Left lung (tissue), 14 donors: Measurements from ENCODE around the gene PTPRR. TPM values are rescaled to one million over a fixed set of nuclear protein-coding genes. Genes with fewer than 3 reads are reported as not detected.

Experiments used
- ATAC-seq: fragments of 200-7000 bp; cut with Tn5 transposase; one replicate; pipeline ENCODE4 v1.9.1; 2020; ENCODE audit warnings: moderate library complexity
- DNase-seq, 4 donors: peaks; one replicate each; pipeline ENCODE4 v3.0.0-alpha.2; 2013 to 2020
- H3K27ac ChIP-seq, 2 donors: fragments of 200-600 bp; sonication (generic) in 1 of 2; one replicate each; pipeline versions ENCODE4 v1.5.0 to v1.8.0; 2020 to 2021
- H3K27me3 ChIP-seq, 2 donors: fragments of 200-600 bp; sonication (generic) in 1 of 2; one replicate each; pipeline versions ENCODE4 v1.5.0 to v1.8.0; 2020 to 2021
- H3K36me3 ChIP-seq, 2 donors: fragments of 200-600 bp; sonication (generic) in 1 of 2; one replicate each; pipeline versions ENCODE4 v1.5.0 to v1.8.0; 2020 to 2021
- H3K4me1 ChIP-seq, 2 donors: fragments of 200-600 bp; one replicate each; pipeline ENCODE4 v1.8.0; 2021
- H3K4me3 ChIP-seq, 2 donors: fragments of 200-600 bp; sonication (generic) in 1 of 2; one replicate each; pipeline versions ENCODE4 v1.5.0 to v1.8.0; 2020 to 2021; ENCODE audit warnings: mild to moderate bottlenecking in 1 of 2
- H3K9me3 ChIP-seq, 2 donors: fragments of 200-600 bp; sonication (generic) in 1 of 2; one replicate each; pipeline versions ENCODE4 v1.5.0 to v1.8.0; 2020 to 2021
- CTCF ChIP-seq, 2 donors: fragments of 200-600 bp; sonication (generic) in 1 of 2; IDR thresholded peaks; one replicate each; pipeline versions ENCODE4 v1.5.0 to v1.8.0; 2021; ENCODE audit warnings: antibody characterized with exemption in 2 of 2
- intact Hi-C, 2 donors: fragments of 100-400 bp; cut with DNase I; formaldehyde crosslinking; loops; one replicate each; pipeline versions ENCODE4 v1.11.2 to v1.14.2; 2022
- long read RNA-seq, 12 donors: library from polyadenylated mRNA in 2 of 12; unstranded in 2 of 12; transcript quantifications; one replicate each; pipeline ENCODE4 v2.0.0 and lab custom pipeline, GENCODE V29; 2019 to 2026
- polyA plus RNA-seq, 6 donors: library from polyadenylated mRNA; unstranded; fragments of 120-200 nt; gene quantifications; one replicate each; pipeline ENCODE4 v1.2.1, GENCODE V29; 2013; ENCODE audit not compliant: insufficient read length in 6 of 6
- total RNA-seq, 2 donors: library from RNA; stranded (reverse); fragmentation: NEBNext Ultra II Directional; extraction: Animal tissue kit (Norgen Biotek cat#: 25700); gene quantifications; one replicate each; pipeline ENCODE4 v1.2.1, GENCODE V29; 2021
- donor health status: DM: no; HTN: yes; CAD: no.
- donor health status: DM: no; HTN: no; CAD: no.

The PTPRR gene
- total RNA-seq (1 to 10 TPM in 1 of 2 donors, under 1 TPM in 1; 0.68 to 1.4 TPM), polyA plus RNA-seq (under 1 TPM; 0.10 to 0.23 (median 0.18) TPM)
- long read RNA-seq, donor 1 = 0 reads
- long read RNA-seq, donor 2 = 0 reads
- long read RNA-seq, donor 3 = 0 reads
- long read RNA-seq, donor 4, partial matches to known transcripts = 0 of 1 reads
- long read RNA-seq, donor 4, other reads (novel, unspliced or antisense) = 0 of 1 reads
- long read RNA-seq, donor 5 = 0 reads
- long read RNA-seq, donor 6, partial matches to known transcripts = 0 of 1 reads
- long read RNA-seq, donor 6, other reads (novel, unspliced or antisense) = 0 of 1 reads
- long read RNA-seq, donor 7 = 0 reads
- long read RNA-seq, donor 8 = 0 reads
- long read RNA-seq, donor 9 = 0 reads
- long read RNA-seq, donor 10, partial matches to known transcripts = 0 of 1 reads
- long read RNA-seq, donor 10, other reads (novel, unspliced or antisense) = 1 of 1 reads
- long read RNA-seq, donor 11, partial matches to known transcripts = 0 of 4 reads
- long read RNA-seq, donor 11, other reads (novel, unspliced or antisense) = 0 of 4 reads
- long read RNA-seq, donor 12 = 0 reads

- Histone ChIP-seq H3K9me3 (no peaks in the 10 kb centered on the region), H3K4me3 (no peak within 1 kb of the TSS), H3K4me1 (no peaks in the 10 kb centered on the region), H3K27ac (no peak within 1 kb of the TSS), H3K36me3 (no peaks in the 10 kb centered on the region), H3K27me3 (peaks cover 6 to 36% of the 10 kb centered on the region in 2 donors)
- no peak for TF ChIP-seq CTCF (IDR thresholded peaks at IDR 0.05)
- intact Hi-C loops = no loop called here
- DNase-seq (peak in 1 of 4 donors; percentile 55), ATAC-seq (peak; percentile 25)
Observed at GRCh38 chr12:70920251-70920851, at the start of gene PTPRR. TSS of gene PTPRR (minus strand) at chr12:70920738. CDS start at chr12:70920390, 348 bp downstream.

GRCh38 chr12:70966996-70967790, 46.7 kb upstream of the PTPRR start:
- no peak for TF ChIP-seq CTCF (IDR thresholded peaks at IDR 0.05)
- Histone ChIP-seq H3K9me3 (no peaks in the 10 kb centered on the region), H3K4me3 (no peak overlapping the region), H3K27me3 (no peaks in the 10 kb centered on the region), H3K27ac (no peak overlapping the region), H3K4me1 (no peaks in the 10 kb centered on the region), H3K36me3 (no peaks in the 10 kb centered on the region)
- ATAC-seq = no peak
- intact Hi-C loops = no loop called here
- no peak for DNase-seq

- Histone ChIP-seq H3K36me3 (no peaks in the 10 kb centered on the region), H3K27ac (no peak overlapping the region), H3K4me3 (no peak overlapping the region), H3K27me3 (no peaks in the 10 kb centered on the region), H3K9me3 (no peaks in the 10 kb centered on the region), H3K4me1 (no peaks in the 10 kb centered on the region)
- ATAC-seq (no peak), DNase-seq (no peak)
- no peak for TF ChIP-seq CTCF (IDR thresholded peaks at IDR 0.05)
- intact Hi-C loops = no loop called here
Observed at GRCh38 chr12:70966046-70966445, 45.5 kb upstream of the PTPRR start.

GRCh38 chr12:70964867-70965510, 44.5 kb upstream of the PTPRR start:
- no peak for TF ChIP-seq CTCF (IDR thresholded peaks at IDR 0.05)
- no peaks in the 10 kb centered on the region for H3K4me1 ChIP-seq
- intact Hi-C loops = no loop called here
- no peaks in the 10 kb centered on the region for H3K36me3 ChIP-seq
- ATAC-seq = peak; percentile 95
- H3K9me3 ChIP-seq = no peaks in the 10 kb centered on the region
- peak in 2 of 4 donors; percentile 8 to 35 for DNase-seq
- H3K27me3 ChIP-seq = no peaks in the 10 kb centered on the region
- no peak overlapping the region for H3K4me3 ChIP-seq
- H3K27ac ChIP-seq = no peak overlapping the region
